ELR (cell line): ENCODE results near the gene TTC14.

Experiments
- DNase-seq: peaks from one replicate; pipeline ENCODE4 v3.0.0-alpha.2; 2015; ENCODE audit warnings: low read depth

TTC14 gene

DNA sequence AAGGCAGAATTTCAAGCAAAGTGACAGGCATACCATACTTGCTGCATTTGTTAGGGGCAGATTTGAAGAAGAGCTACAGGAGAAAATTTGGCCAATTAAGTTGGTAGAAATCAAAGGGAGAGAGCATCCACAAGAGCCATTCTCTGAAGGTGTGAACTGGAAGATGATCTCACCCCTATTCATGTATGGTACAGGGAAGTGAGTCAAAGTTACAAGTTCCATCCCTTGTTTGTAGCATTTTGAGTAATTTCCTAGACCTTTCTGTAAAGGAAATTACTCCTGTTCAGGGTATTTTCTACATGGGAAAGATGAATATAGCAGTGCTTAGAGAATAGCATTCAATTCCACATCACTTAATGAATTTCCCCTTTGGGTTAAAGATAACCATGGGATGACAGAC lies 28.4 kb downstream of the TTC14 start:
- DNase-seq = peak; percentile 62

DNA sequence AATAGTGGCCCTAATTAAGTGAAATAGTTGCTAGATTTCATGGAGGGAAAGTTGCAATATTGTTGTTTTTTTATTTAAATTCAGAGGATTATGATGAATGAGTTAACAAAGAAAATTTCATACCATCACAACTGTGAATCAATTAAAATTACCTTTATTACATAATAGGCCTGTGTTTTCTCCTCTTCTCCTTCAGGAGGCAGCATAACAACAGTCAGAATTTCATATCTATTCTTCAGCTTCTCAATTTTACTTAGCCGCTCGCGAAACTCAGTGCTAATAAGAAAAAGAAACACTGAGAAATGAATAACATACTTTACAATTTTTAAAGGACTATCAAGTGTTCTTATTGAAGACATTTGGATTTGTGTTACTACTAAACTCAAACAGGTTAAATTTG lies 29.4 kb downstream of the TTC14 start:
- no peak for DNase-seq

DNA sequence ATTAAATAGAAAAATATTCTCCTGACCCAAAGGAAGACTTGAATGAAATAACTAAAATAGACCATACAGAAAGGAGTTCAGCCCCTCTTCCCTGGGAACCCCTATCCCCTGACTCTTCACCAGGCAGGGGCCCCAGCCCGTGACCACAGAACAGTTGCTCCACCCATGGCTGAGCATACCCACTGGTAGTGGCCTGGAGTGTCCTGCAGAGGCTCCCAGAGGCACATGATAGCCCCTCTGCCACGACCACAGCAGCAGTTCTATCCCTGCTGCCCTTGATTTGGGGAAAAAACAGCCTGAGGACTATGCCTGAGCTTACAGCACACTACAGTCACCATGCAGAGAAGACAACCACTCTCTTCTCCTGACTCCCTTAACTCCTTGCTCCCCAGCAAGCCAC lies 31.8 kb downstream of the TTC14 start:
- DNase-seq = no peak

DNA sequence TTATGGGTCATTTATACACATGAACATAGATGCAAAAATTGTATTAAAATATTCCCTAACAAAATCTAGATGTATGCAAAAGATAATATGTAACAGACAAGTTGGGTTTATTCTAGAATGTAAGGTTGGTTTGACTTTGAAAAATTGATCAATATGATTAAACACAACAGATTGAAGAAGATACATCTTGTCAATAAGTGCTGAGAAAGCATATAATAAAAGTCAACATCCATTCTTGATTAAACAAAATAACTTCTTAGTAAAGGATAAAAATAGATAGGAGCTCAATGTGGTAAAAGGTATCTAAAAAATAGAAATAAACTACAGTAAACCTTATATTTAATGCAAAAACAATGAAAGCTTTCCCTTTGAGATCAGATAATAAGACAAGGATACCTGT lies 39.0 kb downstream of the TTC14 start:
- DNase-seq = no peak

DNA sequence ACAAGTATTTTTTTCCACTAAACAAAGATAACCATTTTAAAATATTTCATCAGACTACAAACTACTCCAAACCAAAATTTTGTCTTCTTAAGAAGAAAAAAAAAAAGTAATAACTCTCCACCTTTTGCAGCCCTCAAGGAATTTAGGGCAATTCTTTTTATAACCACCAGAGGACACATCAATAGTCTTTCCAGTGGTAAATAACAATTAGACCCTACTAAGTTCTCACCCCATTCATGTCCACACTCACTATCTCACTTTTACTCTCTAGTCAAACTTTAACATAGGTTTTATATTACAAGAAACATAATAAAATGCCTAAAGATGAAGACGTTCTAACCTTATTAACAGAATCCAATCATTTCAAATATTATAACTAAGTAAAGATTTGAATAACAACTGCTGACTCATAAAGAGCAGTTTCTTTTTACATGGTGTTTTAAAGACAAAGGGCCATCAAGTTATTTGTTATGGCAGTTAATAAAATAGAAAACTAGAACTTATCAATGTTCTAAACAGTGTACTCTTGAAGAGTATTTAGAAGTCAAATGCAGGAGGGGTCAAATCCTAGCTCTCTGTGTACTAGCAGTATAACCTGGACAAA lies 44.3 kb downstream of the TTC14 start:
- DNase-seq = peak; percentile 31

DNA sequence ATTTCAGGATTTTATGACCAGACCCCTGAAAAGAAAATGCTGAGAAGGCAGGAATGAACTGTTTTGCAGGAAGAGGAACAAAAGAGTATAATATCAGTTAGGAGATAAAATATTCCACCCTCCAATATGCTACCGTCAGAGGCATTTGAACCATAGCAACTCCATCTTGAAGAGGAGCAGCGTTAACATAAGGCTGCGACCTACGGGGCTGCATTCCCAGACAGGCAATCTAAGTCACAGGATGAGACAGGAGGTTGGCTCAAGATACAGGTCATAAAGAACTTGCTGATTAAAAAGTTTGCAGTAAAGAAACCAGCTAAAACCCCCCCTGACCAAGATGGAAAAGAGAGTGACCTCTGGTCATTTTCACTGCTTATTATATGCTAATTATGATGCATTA lies 54.4 kb downstream of the TTC14 start:
- no peak for DNase-seq

DNA sequence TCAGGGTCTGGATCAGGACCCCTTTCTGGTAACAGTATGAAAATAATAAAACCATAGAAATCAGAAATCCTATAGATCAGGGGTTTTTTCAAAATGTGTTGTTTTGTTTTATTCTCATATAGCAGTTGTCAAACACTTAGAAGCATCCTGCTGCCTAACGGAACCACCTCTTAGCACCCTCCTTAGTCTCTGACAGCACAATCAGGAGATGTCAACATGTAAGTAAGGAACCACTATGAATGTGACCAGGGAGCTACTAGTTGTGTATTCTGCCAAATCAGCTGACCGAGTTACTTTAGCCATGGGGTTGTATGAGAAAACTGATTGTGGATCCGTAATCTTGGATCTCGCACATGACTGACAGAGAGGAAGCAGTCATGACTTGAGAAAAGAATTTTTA lies 55.1 kb downstream of the TTC14 start:
- no peak for DNase-seq
